HUES6 (cell line): ENCODE data around the gene TANGO6.
"Not testable (repeated sequence)": the region's sequence is repeated elsewhere in the genome, so short reads cannot be mapped to it uniquely, and the experiment has no call there.

Experiments used
- H3K27ac ChIP-seq: 2 replicates; pipeline ENCODE4 v1.7.0; 2013; ENCODE audit warnings: low read depth, mild to moderate bottlenecking, low read length, inconsistent platforms
- H3K27me3 ChIP-seq: 2 replicates; pipeline ENCODE4 v1.6.1; 2013; ENCODE audit warnings: low read length; ENCODE audit not compliant: control insufficient read depth, insufficient read depth
- H3K36me3 ChIP-seq: 2 replicates; pipeline ENCODE4 v1.6.1; 2013; ENCODE audit warnings: low read length; ENCODE audit not compliant: control insufficient read depth, insufficient read depth
- H3K4me1 ChIP-seq: 2 replicates; pipeline ENCODE4 v1.6.1; 2013; ENCODE audit warnings: low read length; ENCODE audit not compliant: control insufficient read depth, insufficient read depth
- H3K4me3 ChIP-seq: 2 replicates; pipeline ENCODE4 v1.5.1; 2013; ENCODE audit warnings: low read depth, low read length
- H3K9ac ChIP-seq: one replicate; pipeline ENCODE4 v1.6.1; 2013; ENCODE audit warnings: mild to moderate bottlenecking, low read length
- H3K9me3 ChIP-seq: 2 replicates; pipeline ENCODE4 v1.6.1; 2013; ENCODE audit warnings: low read depth, low read length; ENCODE audit not compliant: control insufficient read depth, insufficient read depth

Gene TANGO6

DNA sequence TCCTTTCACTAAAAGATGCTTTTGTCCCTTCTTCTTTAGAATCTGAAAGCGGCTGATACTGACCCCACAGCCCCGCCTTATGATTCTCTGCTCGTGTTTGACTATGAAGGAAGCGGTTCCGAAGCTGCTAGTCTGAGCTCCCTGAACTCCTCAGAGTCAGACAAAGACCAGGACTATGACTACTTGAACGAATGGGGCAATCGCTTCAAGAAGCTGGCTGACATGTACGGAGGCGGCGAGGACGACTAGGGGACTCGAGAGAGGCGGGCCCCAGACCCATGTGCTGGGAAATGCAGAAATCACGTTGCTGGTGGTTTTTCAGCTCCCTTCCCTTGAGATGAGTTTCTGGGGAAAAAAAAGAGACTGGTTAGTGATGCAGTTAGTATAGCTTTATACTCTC, 10.1 kb upstream of the TANGO6 start:
- Histone ChIP-seq H3K9ac (no peak overlapping the region), H3K4me1 (no peaks in the 10 kb centered on the region), H3K27ac (no peak overlapping the region), H3K9me3 (no peaks in the 10 kb centered on the region), H3K36me3 (peaks cover 67% of the 10 kb centered on the region), H3K4me3 (no peak overlapping the region), H3K27me3 (no peaks in the 10 kb centered on the region)

- Histone ChIP-seq H3K27me3 (no peaks in the 10 kb centered on the region), H3K9ac (no peak overlapping the region), H3K27ac (no peak overlapping the region), H3K4me1 (no peaks in the 10 kb centered on the region), H3K4me3 (no peak overlapping the region), H3K36me3 (peaks cover 54% of the 10 kb centered on the region), H3K9me3 (no peaks in the 10 kb centered on the region)
These were observed 8.8 kb upstream of the TANGO6 start for GRCh38 chr16:68834550-68834949.

DNA sequence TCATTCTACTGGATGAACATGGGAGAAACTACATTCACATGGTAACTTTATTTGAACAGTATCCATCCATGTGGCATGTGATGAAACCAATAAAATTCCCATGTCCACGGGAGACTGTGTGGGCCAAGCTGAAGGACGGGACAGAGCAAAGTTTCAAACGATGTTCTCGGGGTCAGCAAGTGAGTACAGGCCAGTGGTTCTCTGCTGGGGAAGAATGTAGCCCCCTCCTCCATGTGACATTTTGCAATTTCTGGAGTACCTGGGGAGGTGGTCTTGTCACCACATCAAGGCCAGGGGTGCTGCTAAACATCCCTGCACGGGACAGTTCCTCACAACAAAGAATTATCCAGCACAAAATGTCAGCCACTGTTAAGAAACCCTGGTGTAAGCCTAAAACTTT, 7.4 kb upstream of the TANGO6 start:
- Histone ChIP-seq H3K9ac (no peak overlapping the region), H3K9me3 (no peaks in the 10 kb centered on the region), H3K4me3 (no peak overlapping the region)

GRCh38 chr16:68839831-68840230, 3.5 kb upstream of the TANGO6 start:
- Histone ChIP-seq H3K4me1 (0 out of 2 replicates have a peak, but pooled peaks cover 6% of the 10 kb centered on the region), H3K36me3 (peaks cover 10% of the 10 kb centered on the region), H3K4me3 (no peak overlapping the region), H3K27ac (no peak overlapping the region), H3K9ac (no peak overlapping the region), H3K9me3 (no peaks in the 10 kb centered on the region), H3K27me3 (no peaks in the 10 kb centered on the region)

More for the DNA sequence above, 7.4 kb upstream of the TANGO6 start:
- Histone ChIP-seq H3K27ac (no peak overlapping the region), H3K27me3 (no peaks in the 10 kb centered on the region), H3K36me3 (peaks cover 40% of the 10 kb centered on the region), H3K4me1 (no peaks in the 10 kb centered on the region)

DNA sequence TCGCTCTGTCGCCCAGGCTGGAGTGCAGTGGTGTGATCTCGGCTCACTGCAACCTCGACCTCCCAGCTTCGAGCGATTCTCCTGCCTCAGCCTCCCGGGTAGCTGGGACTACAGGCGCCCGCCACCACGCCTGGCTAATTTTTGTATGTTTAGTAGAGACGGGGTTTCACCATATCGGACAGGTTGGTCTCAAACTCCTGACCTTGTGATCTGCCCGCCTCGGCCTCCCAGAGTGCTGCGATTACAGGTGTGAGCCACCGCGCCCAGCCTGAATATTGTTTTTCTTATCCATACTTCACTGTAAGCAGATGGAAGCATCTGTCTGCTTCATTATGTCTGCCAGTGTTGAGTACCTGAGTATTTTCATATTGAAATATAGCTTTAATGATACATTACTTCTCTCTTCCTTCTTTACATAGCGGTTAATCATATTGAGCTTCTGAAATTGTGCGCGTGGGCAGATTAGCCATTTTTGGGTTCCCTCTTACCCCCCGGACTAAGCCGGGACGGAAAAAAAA, 308 bp upstream of the TANGO6 start:
- not testable (repeated sequence) for H3K4me1 ChIP-seq, H3K36me3 ChIP-seq, H3K9me3 ChIP-seq, H3K27me3 ChIP-seq
- Histone ChIP-seq H3K4me3 (peak overlapping the region; percentile 90), H3K9ac (peak overlapping the region; percentile 84), H3K27ac (peak overlapping the region; percentile 80; the same call in 1 of the 2 replicates)

- Histone ChIP-seq H3K27me3 (no peaks in the 10 kb centered on the region), H3K4me1 (0 out of 2 replicates have a peak, but pooled peaks cover 6% of the 10 kb centered on the region), H3K36me3 (no peaks in the 10 kb centered on the region), H3K9ac (peak overlapping the region; percentile 84), H3K4me3 (peak overlapping the region; percentile 90), H3K9me3 (no peaks in the 10 kb centered on the region), H3K27ac (no peak overlapping the region)
These were observed 857 bp downstream of the TANGO6 start for GRCh38 chr16:68844211-68844564.

GRCh38 chr16:68848786-68849185, 5.5 kb downstream of the TANGO6 start:
- 0 out of 2 replicates have a peak, but pooled peaks cover 6% of the 10 kb centered on the region for H3K4me1 ChIP-seq
- H3K9me3 ChIP-seq = no peaks in the 10 kb centered on the region
- no peak overlapping the region for H3K4me3 ChIP-seq
- no peaks in the 10 kb centered on the region for H3K36me3 ChIP-seq
- no peak overlapping the region for H3K27ac ChIP-seq
- H3K9ac ChIP-seq = no peak overlapping the region
- H3K27me3 ChIP-seq = no peaks in the 10 kb centered on the region

DNA sequence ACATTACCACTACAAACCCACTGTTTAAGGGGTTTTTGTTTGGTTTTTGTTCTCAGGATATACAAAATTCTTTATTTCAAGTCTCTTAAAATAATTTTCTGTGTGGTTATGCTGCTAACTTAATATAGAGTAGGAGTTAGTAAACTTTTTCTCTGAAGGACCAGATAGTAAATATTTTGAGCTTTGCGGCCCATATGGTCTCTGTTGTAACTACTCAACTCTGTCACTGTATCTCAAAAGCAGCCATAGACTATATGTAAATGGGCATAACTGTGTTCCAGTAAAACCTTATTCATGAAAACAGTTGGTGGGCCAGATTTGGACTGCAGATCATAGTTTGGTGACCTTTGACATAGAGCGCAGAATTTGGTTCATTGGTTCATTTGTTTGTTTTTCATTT, 7.2 kb downstream of the TANGO6 start:
- H3K4me1 ChIP-seq = no peaks in the 10 kb centered on the region
- H3K36me3 ChIP-seq = no peaks in the 10 kb centered on the region
- H3K27me3 ChIP-seq = no peaks in the 10 kb centered on the region
- H3K4me3 ChIP-seq = no peak overlapping the region
- no peak overlapping the region for H3K9ac ChIP-seq
- no peak overlapping the region for H3K27ac ChIP-seq
- no peaks in the 10 kb centered on the region for H3K9me3 ChIP-seq

- Histone ChIP-seq H3K9me3 (no peaks in the 10 kb centered on the region), H3K27ac (no peak overlapping the region), H3K9ac (no peak overlapping the region), H3K4me3 (no peak overlapping the region), H3K36me3 (no peaks in the 10 kb centered on the region), H3K27me3 (no peaks in the 10 kb centered on the region), H3K4me1 (no peaks in the 10 kb centered on the region)
These were observed 8.3 kb downstream of the TANGO6 start for GRCh38 chr16:68851601-68852000.

DNA sequence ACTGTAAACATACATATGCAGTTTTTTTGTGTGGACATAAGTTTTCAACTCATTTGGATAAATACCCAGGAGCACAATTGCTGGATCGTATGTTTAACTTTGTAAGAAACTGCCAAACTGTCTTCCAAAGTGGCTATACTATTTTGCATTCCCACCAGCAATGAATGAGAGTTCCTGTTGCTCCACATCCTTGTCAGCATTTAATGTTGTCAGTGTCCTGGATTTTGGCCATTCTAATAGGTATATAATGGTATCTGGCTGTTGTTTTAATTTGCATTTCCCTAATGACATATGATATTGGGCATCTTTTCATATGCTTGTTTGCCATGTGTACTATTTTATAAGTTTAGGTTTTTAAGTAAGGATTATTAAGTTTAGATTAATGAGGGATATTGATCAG, 14.1 kb downstream of the TANGO6 start:
- Histone ChIP-seq H3K4me3 (no peak overlapping the region), H3K4me1 (peaks cover 7% of the 10 kb centered on the region; the same call in 1 of the 2 replicates), H3K9me3 (0 out of 2 replicates have a peak, but pooled peaks cover 3% of the 10 kb centered on the region), H3K9ac (no peak overlapping the region), H3K36me3 (peaks cover 1% of the 10 kb centered on the region; the same call in 1 of the 2 replicates), H3K27me3 (no peaks in the 10 kb centered on the region), H3K27ac (no peak overlapping the region)

- Histone ChIP-seq H3K36me3 (peaks cover 8% of the 10 kb centered on the region), H3K9ac (no peak overlapping the region), H3K9me3 (0 out of 2 replicates have a peak, but pooled peaks cover 3% of the 10 kb centered on the region), H3K4me1 (peaks cover 7% of the 10 kb centered on the region; the same call in 1 of the 2 replicates), H3K27ac (no peak overlapping the region), H3K4me3 (no peak overlapping the region), H3K27me3 (no peaks in the 10 kb centered on the region)
These were observed 16.5 kb downstream of the TANGO6 start for GRCh38 chr16:68859828-68860227.
